H9 (cell line): ENCODE data around the gene OPRL1. TPM values are rescaled to one million over a fixed set of nuclear protein-coding genes. Genes with fewer than 3 reads are reported as not detected.

Source experiments
- DNase-seq: peaks from one replicate; pipeline ENCODE4 v3.0.0-alpha.2; 2017
- H2AFZ ChIP-seq: one replicate; pipeline ENCODE4 v1.6.1; 2013; ENCODE audit warnings: mild to moderate bottlenecking, low read length, control low read depth, moderate library complexity
- H2AK5ac ChIP-seq: 2 replicates; pipeline ENCODE4 v1.6.1; 2013; ENCODE audit warnings: low read length, control low read depth, mixed read lengths; ENCODE audit not compliant: insufficient read length
- H2BK120ac ChIP-seq: one replicate; pipeline ENCODE4 v1.6.1; 2013; ENCODE audit warnings: low read depth, mild to moderate bottlenecking, low read length, control low read depth, inconsistent platforms; ENCODE audit not compliant: poor library complexity, severe bottlenecking
- H2BK12ac ChIP-seq: 2 replicates; pipeline ENCODE4 v1.6.1; 2013; ENCODE audit warnings: low read length, control low read depth, mixed read lengths, low read depth; ENCODE audit not compliant: insufficient read length
- H2BK15ac ChIP-seq: 2 replicates; pipeline ENCODE4 v1.6.1; 2013; ENCODE audit warnings: low read depth, low read length, control low read depth
- H2BK20ac ChIP-seq: one replicate; pipeline ENCODE4 v1.6.1; 2013; ENCODE audit warnings: low read depth, mild to moderate bottlenecking, low read length, control low read depth, inconsistent platforms; ENCODE audit not compliant: poor library complexity, severe bottlenecking
- H2BK5ac ChIP-seq: 2 replicates; pipeline ENCODE4 v1.6.1; 2013; ENCODE audit warnings: low read length, control low read depth, mixed read lengths; ENCODE audit not compliant: insufficient read length
- H3K14ac ChIP-seq: 2 replicates; pipeline ENCODE4 v1.6.1; 2013; ENCODE audit warnings: low read length, control low read depth; ENCODE audit not compliant: insufficient read depth
- H3K18ac ChIP-seq: 2 replicates; pipeline ENCODE4 v1.6.1; 2013; ENCODE audit warnings: low read depth, mild to moderate bottlenecking, mixed read lengths, low read length, control low read depth; ENCODE audit not compliant: insufficient read length
- H3K23ac ChIP-seq: 2 replicates; pipeline ENCODE4 v1.6.1; 2013; ENCODE audit warnings: low read length, control low read depth, mixed read lengths, low read depth; ENCODE audit not compliant: insufficient read length
- H3K23me2 ChIP-seq: 2 replicates; pipeline ENCODE4 v1.6.1; 2013; ENCODE audit warnings: low read depth, mild to moderate bottlenecking, mixed read lengths, low read length, control low read depth; ENCODE audit not compliant: insufficient read length, poor library complexity, severe bottlenecking
- H3K27ac ChIP-seq: 2 replicates; pipeline ENCODE4 v1.5.1; 2013; ENCODE audit warnings: low read length, control low read depth, mixed read lengths, low read depth; ENCODE audit not compliant: insufficient read length
- H3K27me3 ChIP-seq: 2 replicates; pipeline ENCODE4 v1.6.1; 2013; ENCODE audit warnings: low read length, control low read depth, inconsistent platforms; ENCODE audit not compliant: insufficient read depth
- H3K4ac ChIP-seq: 2 replicates; pipeline ENCODE4 v1.6.1; 2013; ENCODE audit warnings: low read depth, mild to moderate bottlenecking, control low read depth, inconsistent platforms, low read length, moderate library complexity
- H3K4me1 ChIP-seq: 2 replicates; pipeline ENCODE4 v1.6.1; 2013; ENCODE audit warnings: low read length, control low read depth, inconsistent platforms; ENCODE audit not compliant: insufficient read depth
- H3K4me2 ChIP-seq: 2 replicates; pipeline ENCODE4 v1.6.1; 2013; ENCODE audit warnings: low read length, control low read depth, mixed read lengths; ENCODE audit not compliant: insufficient read length, insufficient read depth
- H3K56ac ChIP-seq: 2 replicates; pipeline ENCODE4 v1.6.1; 2013; ENCODE audit warnings: low read depth, mild to moderate bottlenecking, mixed read lengths, low read length, control low read depth; ENCODE audit not compliant: insufficient read length
- H3K79me1 ChIP-seq: 2 replicates; pipeline ENCODE4 v1.6.1; 2013; ENCODE audit warnings: low read depth, mild to moderate bottlenecking, moderate library complexity, low read length, control low read depth, inconsistent platforms; ENCODE audit not compliant: insufficient read depth, poor library complexity, severe bottlenecking
- H3K79me2 ChIP-seq: 2 replicates; pipeline ENCODE4 v1.6.1; 2013; ENCODE audit warnings: low read length, control low read depth, inconsistent platforms; ENCODE audit not compliant: insufficient read depth
- H3K9ac ChIP-seq: 2 replicates; pipeline ENCODE4 v1.6.1; 2013; ENCODE audit warnings: low read length, control low read depth, mixed read lengths; ENCODE audit not compliant: insufficient read length; ENCODE audit errors: extremely low read depth
- H3K9me3 ChIP-seq: one replicate; pipeline ENCODE4 v1.6.1; 2013; ENCODE audit warnings: low read depth, low read length, inconsistent platforms; ENCODE audit not compliant: control insufficient read depth
- H3T11ph ChIP-seq: one replicate; pipeline ENCODE4 v1.6.1; 2013; ENCODE audit warnings: mild to moderate bottlenecking, low read length, control low read depth, inconsistent platforms
- H4K20me1 ChIP-seq: one replicate; pipeline ENCODE4 v1.6.1; 2013; ENCODE audit not compliant: control insufficient read depth, insufficient read length, insufficient read depth
- H4K5ac ChIP-seq: 2 replicates; pipeline ENCODE4 v1.6.1; 2013; ENCODE audit warnings: low read depth, mild to moderate bottlenecking, mixed read lengths, low read length, control low read depth; ENCODE audit not compliant: insufficient read length
- H4K8ac ChIP-seq: replicated peaks from 2 replicates; pipeline ENCODE4 v1.6.1; 2013; ENCODE audit warnings: low read length, control low read depth, mixed read lengths, low read depth; ENCODE audit not compliant: insufficient read length
- H4K91ac ChIP-seq: 2 replicates; pipeline ENCODE4 v1.6.1; 2013; ENCODE audit warnings: low read depth, mild to moderate bottlenecking, moderate library complexity, mixed read lengths, low read length, control low read depth; ENCODE audit not compliant: insufficient read length
- H3K27ac Mint-ChIP-seq, 3 experiments: 2 replicates in 2 of 3; 3 replicates in 1 of 3; pipeline ENCODE4 v1.8.0; 2020 to 2021; ENCODE audit warnings: mixed read lengths in 3 of 3, mild to moderate bottlenecking in 1 of 3, moderate library complexity in 1 of 3
- H3K27me3 Mint-ChIP-seq: 2 replicates; pipeline ENCODE4 v1.8.0; 2021; ENCODE audit warnings: low read depth, mild to moderate bottlenecking, moderate library complexity, mixed read lengths
- H3K36me3 Mint-ChIP-seq, 3 experiments: 2 replicates in 2 of 3; 3 replicates in 1 of 3; pipeline ENCODE4 v1.8.0; 2020 to 2021; ENCODE audit warnings: low read depth in 3 of 3, mixed read lengths in 3 of 3; ENCODE audit not compliant: insufficient read depth in 1 of 3
- H3K4me1 Mint-ChIP-seq, 2 experiments: 2 replicates each; pipeline ENCODE4 v1.8.0; 2020; ENCODE audit warnings: mixed read lengths in 2 of 2
- H3K4me3 Mint-ChIP-seq, 2 experiments: 2 replicates in 1 of 2; 3 replicates in 1 of 2; pipeline ENCODE4 v1.8.0; 2020 to 2021; ENCODE audit warnings: mild to moderate bottlenecking in 2 of 2, mixed read lengths in 2 of 2, moderate library complexity in 1 of 2
- H3K9me3 Mint-ChIP-seq, 2 experiments: 2 replicates in 1 of 2; 3 replicates in 1 of 2; pipeline ENCODE4 v1.8.0; 2020; ENCODE audit warnings: mild to moderate bottlenecking in 2 of 2, mixed read lengths in 2 of 2, moderate library complexity in 1 of 2
- WGBS: extraction: QIAGEN DNeasy Blood & Tissue Kit; methylation state at CpG from one replicate; pipeline ENCODE4 v1.1.7; 2013; ENCODE audit warnings: missing lambda C conversion rate, low lambda C conversion rate, mixed read lengths; ENCODE audit not compliant: insufficient read length; ENCODE audit errors: extremely low coverage; 5-methylcytosine and 5-hydroxymethylcytosine counted together
- total RNA-seq: library from RNA; stranded (reverse); gene quantifications from 2 replicates; pipeline ENCODE4 v1.2.1, GENCODE V29; 2021
- TF ChIP-seq, protein P1 (sequence below): fragments of 200-600 bp; sonication (generic); conservative IDR thresholded peaks from 3 replicates; pipeline ENCODE4 v1.8.0; 2021; ENCODE audit warnings: antibody characterized with exemption, mild to moderate bottlenecking

The OPRL1 gene
- total RNA-seq, 1 experiment from 2014 or later: 0.90 TPM

DNA sequence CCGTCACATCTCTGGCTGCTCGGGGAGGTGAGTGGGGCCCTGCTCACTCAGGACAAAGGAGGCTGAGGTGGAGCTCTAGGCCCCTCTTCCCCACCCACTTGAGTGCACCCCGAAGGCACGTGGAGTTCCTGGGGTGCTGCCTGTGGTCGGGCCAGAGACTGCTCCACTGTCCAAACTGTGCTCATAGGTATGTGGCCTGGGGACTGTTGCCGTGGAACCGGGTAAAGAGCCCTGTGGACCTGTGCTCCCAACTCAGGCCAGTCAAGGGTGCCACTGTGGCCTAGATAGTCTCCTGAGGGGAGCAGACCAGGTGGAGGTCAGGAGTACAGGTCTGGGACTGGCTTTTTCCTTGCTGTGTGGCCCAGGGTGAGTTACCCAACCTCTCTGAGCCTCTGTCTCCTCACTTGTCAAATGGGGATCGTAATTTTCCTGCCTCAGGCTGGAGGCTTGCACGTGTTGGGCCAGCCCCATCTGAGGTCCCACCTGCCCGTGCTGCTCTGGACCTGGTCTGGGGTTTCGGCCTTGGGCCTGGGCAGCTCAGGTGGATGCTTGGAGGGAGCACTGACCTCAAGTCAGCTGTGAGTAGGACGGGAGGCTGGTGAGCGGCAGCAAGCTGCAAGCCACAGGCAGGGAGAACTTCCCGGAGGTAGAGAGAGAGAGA lies 39.9 kb downstream of the OPRL1 start:
- Histone ChIP-seq H2AK5ac (no peak overlapping the region), H4K5ac (no peak overlapping the region), H3K18ac (no peak overlapping the region), H3K14ac (no peak overlapping the region), H3K23me2 (no peaks in the 10 kb centered on the region), H4K91ac (no peak overlapping the region), H3K79me2 (no peaks in the 10 kb centered on the region), H3K27me3 (no peaks in the 10 kb centered on the region; the same call in 1 of the 2 replicates), H2BK120ac (no peak overlapping the region), H2BK20ac (no peak overlapping the region), H3K56ac (no peak overlapping the region), H2BK12ac (no peak overlapping the region), H3K9me3 (no peaks in the 10 kb centered on the region), H3K4me2 (no peak overlapping the region), H2BK5ac (no peak overlapping the region), H3K27ac (no peak overlapping the region), H3K23ac (no peak overlapping the region), H4K8ac (no peak overlapping the region), H3K4ac (no peak overlapping the region), H3T11ph (no peak overlapping the region), H3K4me1 (no peaks in the 10 kb centered on the region), H2AFZ (no peak overlapping the region), H3K9ac (no peak overlapping the region), H3K79me1 (no peaks in the 10 kb centered on the region), H4K20me1 (peaks cover 3% of the 10 kb centered on the region), H2BK15ac (no peak overlapping the region)
- no peak for DNase-seq
- Mint-ChIP-seq H3K9me3 (peaks cover 3 to 4% of the 10 kb centered on the region in 2 experiments; a peak in 4 of 5 replicates), H3K36me3 (peaks cover 0 to 1% (median 0%) of the 10 kb centered on the region in 3 experiments; a peak in 1 of 7 replicates), H3K27ac (no peak overlapping the region), H3K27me3 (peaks cover 35% of the 10 kb centered on the region), H3K4me3 (peak overlapping the region in 1 of 2 experiments; percentile 26; a peak in 1 of 5 replicates), H3K4me1 (peaks cover 4 to 5% of the 10 kb centered on the region in 2 experiments; a peak in 3 of 4 replicates)
- TF ChIP-seq, protein P1, sequence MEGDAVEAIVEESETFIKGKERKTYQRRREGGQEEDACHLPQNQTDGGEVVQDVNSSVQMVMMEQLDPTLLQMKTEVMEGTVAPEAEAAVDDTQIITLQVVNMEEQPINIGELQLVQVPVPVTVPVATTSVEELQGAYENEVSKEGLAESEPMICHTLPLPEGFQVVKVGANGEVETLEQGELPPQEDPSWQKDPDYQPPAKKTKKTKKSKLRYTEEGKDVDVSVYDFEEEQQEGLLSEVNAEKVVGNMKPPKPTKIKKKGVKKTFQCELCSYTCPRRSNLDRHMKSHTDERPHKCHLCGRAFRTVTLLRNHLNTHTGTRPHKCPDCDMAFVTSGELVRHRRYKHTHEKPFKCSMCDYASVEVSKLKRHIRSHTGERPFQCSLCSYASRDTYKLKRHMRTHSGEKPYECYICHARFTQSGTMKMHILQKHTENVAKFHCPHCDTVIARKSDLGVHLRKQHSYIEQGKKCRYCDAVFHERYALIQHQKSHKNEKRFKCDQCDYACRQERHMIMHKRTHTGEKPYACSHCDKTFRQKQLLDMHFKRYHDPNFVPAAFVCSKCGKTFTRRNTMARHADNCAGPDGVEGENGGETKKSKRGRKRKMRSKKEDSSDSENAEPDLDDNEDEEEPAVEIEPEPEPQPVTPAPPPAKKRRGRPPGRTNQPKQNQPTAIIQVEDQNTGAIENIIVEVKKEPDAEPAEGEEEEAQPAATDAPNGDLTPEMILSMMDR: no peak
- no CpG with 5 or more reads among the region's 14 CpGs for WGBS
